GM23338 (cell line): ENCODE results near the gene ZNF664. TPM values are rescaled to one million over a fixed set of nuclear protein-coding genes. Genes with fewer than 3 reads are reported as not detected.

Source experiments
- ATAC-seq: fragments of 200-7000 bp; cut with Tn5 transposase; 3 replicates; pipeline ENCODE4 v1.9.1; 2020
- DNase-seq: peaks from one replicate; pipeline ENCODE4 v3.0.0-alpha.2; 2015; ENCODE audit warnings: low spot score
- H2AFZ ChIP-seq: fragments of 200-600 bp; sonication (generic); 2 replicates; pipeline ENCODE4 v1.8.0; 2016; ENCODE audit warnings: antibody characterized with exemption, mild to moderate bottlenecking, moderate library complexity
- H3F3A ChIP-seq: fragments of 200-600 bp; sonication (generic); replicated peaks from 2 replicates; pipeline ENCODE4 v1.8.0; 2017; ENCODE audit warnings: antibody characterized with exemption, mixed run types, low read depth
- H3K27ac ChIP-seq: fragments of 200-600 bp; sonication (generic); 2 replicates; pipeline ENCODE4 v1.6.1; 2016; ENCODE audit warnings: low read depth
- H3K27me3 ChIP-seq: fragments of 200-600 bp; sonication (generic); 2 replicates; pipeline ENCODE4 v1.8.0; 2016; ENCODE audit warnings: mild to moderate bottlenecking, mixed run types, moderate library complexity; ENCODE audit not compliant: insufficient read depth
- H3K36me3 ChIP-seq: fragments of 200-600 bp; sonication (generic); 2 replicates; pipeline ENCODE4 v1.8.0; 2016; ENCODE audit warnings: mild to moderate bottlenecking; ENCODE audit not compliant: insufficient read depth
- H3K4me1 ChIP-seq: fragments of 200-600 bp; sonication (generic); 2 replicates; pipeline ENCODE4 v1.8.0; 2016; ENCODE audit warnings: mild to moderate bottlenecking, moderate library complexity; ENCODE audit not compliant: insufficient read depth
- H3K4me2 ChIP-seq: fragments of 200-600 bp; sonication (generic); 2 replicates; pipeline ENCODE4 v1.7.1; 2017; ENCODE audit warnings: mixed run types
- H3K4me3 ChIP-seq: fragments of 200-600 bp; sonication (generic); 2 replicates; pipeline ENCODE4 v1.6.1; 2016; ENCODE audit warnings: mixed run types
- H3K79me2 ChIP-seq: fragments of 200-600 bp; sonication (generic); replicated peaks from 2 replicates; pipeline ENCODE4 v1.8.0; 2017; ENCODE audit warnings: mild to moderate bottlenecking; ENCODE audit not compliant: insufficient read depth
- H3K9me2 ChIP-seq: fragments of 200-600 bp; sonication (generic); 2 replicates; pipeline ENCODE4 v1.8.0; 2017; ENCODE audit not compliant: insufficient read depth
- H4K20me1 ChIP-seq: fragments of 200-600 bp; sonication (generic); replicated peaks from 2 replicates; pipeline ENCODE4 v1.8.0; 2017; ENCODE audit warnings: mild to moderate bottlenecking; ENCODE audit not compliant: insufficient read depth
- H3K27ac Mint-ChIP-seq: 2 replicates; pipeline ENCODE4 v1.8.0; 2020; ENCODE audit warnings: inconsistent platforms, mild to moderate bottlenecking, moderate library complexity, mixed read lengths
- H3K27me3 Mint-ChIP-seq: 3 replicates; pipeline ENCODE4 v1.8.0; 2022; ENCODE audit warnings: low read depth, mild to moderate bottlenecking, moderate library complexity, mixed read lengths, inconsistent platforms; ENCODE audit not compliant: insufficient read depth, poor library complexity
- H3K36me3 Mint-ChIP-seq: 3 replicates; pipeline ENCODE4 v1.8.0; 2021; ENCODE audit warnings: low read depth, mild to moderate bottlenecking, inconsistent platforms, moderate library complexity, mixed read lengths
- H3K4me1 Mint-ChIP-seq: 3 replicates; pipeline ENCODE4 v1.8.0; 2020; ENCODE audit warnings: mild to moderate bottlenecking, inconsistent platforms, mixed read lengths
- H3K4me3 Mint-ChIP-seq: 3 replicates; pipeline ENCODE4 v1.8.0; 2021; ENCODE audit warnings: moderate library complexity, mild to moderate bottlenecking, inconsistent platforms, mixed read lengths
- H3K9me3 Mint-ChIP-seq: 3 replicates; pipeline ENCODE4 v1.8.0; 2020; ENCODE audit warnings: moderate library complexity, mild to moderate bottlenecking, inconsistent platforms, mixed read lengths
- CREB1 ChIP-seq: fragments of 250-450 bp; sonication (Bioruptor Pico); IDR thresholded peaks from 2 replicates; pipeline ENCODE4 v1.5.0; 2020; ENCODE audit warnings: low read depth, mild to moderate bottlenecking, moderate library complexity
- EZH2 ChIP-seq: fragments of 200-600 bp; sonication (generic); IDR thresholded peaks from one replicate; pipeline ENCODE4 v1.8.0; 2017; ENCODE audit warnings: antibody characterized with exemption, mild to moderate bottlenecking, low read depth; ENCODE audit not compliant: unreplicated experiment
- POLR2AphosphoS5 ChIP-seq: IDR thresholded peaks from 2 replicates; pipeline ENCODE4 v1.6.1; 2016; ENCODE audit warnings: antibody characterized with exemption, low read depth
- ZNF331 ChIP-seq: fragments of 250-450 bp; sonication (Bioruptor Pico); IDR thresholded peaks from 2 replicates; pipeline ENCODE4 v1.5.0; 2020; ENCODE audit warnings: low read depth, mild to moderate bottlenecking, moderate library complexity
- ZNF462 ChIP-seq: fragments of 250-450 bp; sonication (Bioruptor Pico); IDR thresholded peaks from 2 replicates; pipeline ENCODE4 v1.5.0; 2020; ENCODE audit warnings: mild to moderate bottlenecking, moderate library complexity
- polyA plus RNA-seq: library from polyadenylated mRNA; unstranded; fragments of >200 nt; fragmentation: Nextera tagmentation; extraction: Ambion mirVana; gene quantifications from 2 replicates; pipeline ENCODE4 v1.2.1, GENCODE V29; 2016
- total RNA-seq: library from RNA; depleted of rRNA; stranded (reverse); fragments of >200 nt; shearing (Covaris generic); gene quantifications from 2 replicates; pipeline ENCODE4 v1.2.3, GENCODE V29; 2014

Gene ZNF664
- total and polyA plus RNA-seq, 2 experiments from 2014 or later, result 8.1 to 35.2 TPM

GRCh38 chr12:124026755-124027745 lies 54.0 kb downstream of the ZNF664 start:
- H3K4me1 Mint-ChIP-seq, result peaks cover 4% of the 10 kb centered on the region; the same call in 2 of the 3 replicates
- Histone ChIP-seq H3K9me2 (no peaks in the 10 kb centered on the region), H3K4me1 (no peaks in the 10 kb centered on the region), H4K20me1 (no peaks in the 10 kb centered on the region), H3K79me2 (no peaks in the 10 kb centered on the region), H3K4me3 (no peak overlapping the region), H3K27ac (no peak overlapping the region), H2AFZ (no peak overlapping the region), H3K4me2 (no peak overlapping the region), H3K27me3 (no peaks in the 10 kb centered on the region), H3K36me3 (no peaks in the 10 kb centered on the region), H3F3A (no peaks in the 10 kb centered on the region)
- no peak for TF ChIP-seq POLR2AphosphoS5
- no peak for TF ChIP-seq EZH2
- TF ChIP-seq ZNF331 (CRISPR knock-in tag), result no peak
- TF ChIP-seq ZNF462 (CRISPR knock-in tag), result no peak
- TF ChIP-seq CREB1 (CRISPR knock-in tag), result no peak
- H3K4me3 Mint-ChIP-seq, result no peak overlapping the region
- ATAC-seq (no peak), DNase-seq (no peak)
- peaks cover 6% of the 10 kb centered on the region for H3K27me3 Mint-ChIP-seq
- H3K36me3 Mint-ChIP-seq, result peaks cover 4% of the 10 kb centered on the region; the same call in 2 of the 3 replicates
- H3K9me3 Mint-ChIP-seq, result peaks cover 17% of the 10 kb centered on the region
- no peak overlapping the region for H3K27ac Mint-ChIP-seq
